ENCODE results near the gene CNOT3. TPM values are rescaled to one million over a fixed set of nuclear protein-coding genes. Genes with fewer than 3 reads are reported as not detected.

The CNOT3 gene
- total RNA-seq, 5 donors from 2014 or later (not counting 1 experiment from before 2014, with no cell fraction given): 45.9 to 83.1 (median 77.0) TPM

GRCh38 chr19:54136864-54137698 lies 481 bp upstream of the CNOT3 start:
- peaks cover 0 to 20% of the 10 kb centered on the region in 2 donors for H3K36me3 ChIP-seq (ENCODE audit: control insufficient read depth in 2 of 2, extremely low read depth in 1 of 2, insufficient read depth in 1 of 2, low read length in 1 of 2)
- H3K27ac Mint-ChIP-seq: peak overlapping the region; percentile 90 to 92
- CTCF ChIA-PET: interaction anchor here in 1 of 2 donors (0.5 to 1.9 kb wide), 16 partner anchors 20 to 1534 kb away, joined by 3 to 26 read pairs (median 4); partner anchors contain the start of genes LENG1, MBOAT7, PRPF31 and RPS9
- H3K9me3 ChIP-seq: no peaks in the 10 kb centered on the region
- H3K27me3 Mint-ChIP-seq: no peaks in the 10 kb centered on the region
- WGBS (ENCODE audit: insufficient coverage): under 1% methylated on average over 32 of the region's 46 CpGs
- POLR2A ChIA-PET: interaction anchor here (0.8 to 1.7 kb wide), 15 partner anchors 12 to 1984 kb away, joined by 3 to 30 read pairs (median 5); partner anchors contain the start of genes PRPF31 (in 2 of the 2), TFPT (in 2 of the 2), LENG1 (in 1 of the 2) and LENG8 (in 1 of the 2)
- H3K27me3 ChIP-seq (replicated peaks in 1 of 2; ENCODE audit: control insufficient read depth in 2 of 2, extremely low read depth in 1 of 2, insufficient read depth in 2 of 2, low read length in 1 of 2): peaks cover 0 to 5% of the 10 kb centered on the region in 2 experiments
- peaks cover 3% of the 10 kb centered on the region for H3K36me3 Mint-ChIP-seq
- H3K4me1 Mint-ChIP-seq: peaks cover 47 to 53% (median 50%) of the 10 kb centered on the region in 3 donors
- H3K27ac ChIP-seq (ENCODE audit: low read length): peak overlapping the region; percentile 70
- ATAC-seq (replicated peaks in 1 of 4): peak; percentile 80 to 84 (median 81)
- peak overlapping the region; percentile 78 to 87 (median 85) for H3K4me3 Mint-ChIP-seq
- peaks cover 13 to 51% of the 10 kb centered on the region in 2 experiments for H3K4me1 ChIP-seq (ENCODE audit: control insufficient read depth in 1 of 2, extremely low read depth in 1 of 2, insufficient read depth in 2 of 2, low read length in 2 of 2)
- H3K4me3 ChIP-seq (ENCODE audit: control insufficient read depth in 1 of 2, extremely low read depth in 1 of 2, low read length in 1 of 2): peak overlapping the region; percentile 67 to 73
- no peaks in the 10 kb centered on the region for H3K9me3 Mint-ChIP-seq
- peak; percentile 95 to 100 (median 99) for DNase-seq

- CTCF ChIA-PET: no interaction called here
- peaks cover 49 to 57% (median 54%) of the 10 kb centered on the region in 3 donors for H3K4me1 Mint-ChIP-seq
These were observed 1.1 kb downstream of the CNOT3 start for GRCh38 chr19:54138489-54139256.

GRCh38 chr19:54141356-54141755 lies 3.8 kb downstream of the CNOT3 start:
- no peak overlapping the region for H3K27ac ChIP-seq (ENCODE audit: low read length)
- H3K36me3 Mint-ChIP-seq: peaks cover 32% of the 10 kb centered on the region
- no peak for DNase-seq
- H3K4me3 Mint-ChIP-seq: no peak overlapping the region
- ATAC-seq (replicated peaks in 1 of 4): no peak
- H3K4me3 ChIP-seq (ENCODE audit: control insufficient read depth in 1 of 2, extremely low read depth in 1 of 2, low read length in 1 of 2): no peak overlapping the region
- no peaks in the 10 kb centered on the region for H3K9me3 ChIP-seq
- no peaks in the 10 kb centered on the region for H3K27me3 Mint-ChIP-seq
- no peak overlapping the region for H3K27ac Mint-ChIP-seq
- peaks cover 8 to 39% of the 10 kb centered on the region in 2 experiments for H3K4me1 ChIP-seq (ENCODE audit: control insufficient read depth in 1 of 2, extremely low read depth in 1 of 2, insufficient read depth in 2 of 2, low read length in 2 of 2)
- ChIA-PET CTCF (no interaction called here), POLR2A (no interaction called here)
- H3K36me3 ChIP-seq (ENCODE audit: control insufficient read depth in 2 of 2, extremely low read depth in 1 of 2, insufficient read depth in 1 of 2, low read length in 1 of 2): peaks cover 15 to 63% of the 10 kb centered on the region in 2 donors
- H3K4me1 Mint-ChIP-seq: peaks cover 42 to 46% (median 42%) of the 10 kb centered on the region in 3 donors
- H3K27me3 ChIP-seq (replicated peaks in 1 of 2; ENCODE audit: control insufficient read depth in 2 of 2, extremely low read depth in 1 of 2, insufficient read depth in 2 of 2, low read length in 1 of 2): no peaks in the 10 kb centered on the region
- WGBS (ENCODE audit: insufficient coverage): no CpG with 5 or more reads among the region's 3 CpGs
- no peaks in the 10 kb centered on the region for H3K9me3 Mint-ChIP-seq

More at GRCh38 chr19:54138489-54139256, 1.1 kb downstream of the CNOT3 start:
- H3K27ac ChIP-seq (ENCODE audit: low read length): peak overlapping the region; percentile 16
- Mint-ChIP-seq H3K27me3 (no peaks in the 10 kb centered on the region), H3K4me3 (peak overlapping the region; percentile 78 to 88 (median 87)), H3K36me3 (peaks cover 15% of the 10 kb centered on the region), H3K9me3 (no peaks in the 10 kb centered on the region), H3K27ac (peak overlapping the region; percentile 89 to 91)
- ATAC-seq (replicated peaks in 1 of 4): no peak
- peaks cover 0 to 5% of the 10 kb centered on the region in 2 experiments for H3K27me3 ChIP-seq (replicated peaks in 1 of 2; ENCODE audit: control insufficient read depth in 2 of 2, extremely low read depth in 1 of 2, insufficient read depth in 2 of 2, low read length in 1 of 2)
- H3K36me3 ChIP-seq (ENCODE audit: control insufficient read depth in 2 of 2, extremely low read depth in 1 of 2, insufficient read depth in 1 of 2, low read length in 1 of 2): peaks cover 6 to 36% of the 10 kb centered on the region in 2 donors
- peaks cover 13 to 47% of the 10 kb centered on the region in 2 experiments for H3K4me1 ChIP-seq (ENCODE audit: control insufficient read depth in 1 of 2, extremely low read depth in 1 of 2, insufficient read depth in 2 of 2, low read length in 2 of 2)
- H3K9me3 ChIP-seq: no peaks in the 10 kb centered on the region
- peak overlapping the region; percentile 26 to 73 for H3K4me3 ChIP-seq (ENCODE audit: control insufficient read depth in 1 of 2, extremely low read depth in 1 of 2, low read length in 1 of 2)
- DNase-seq: peak in 1 of 35 experiments; percentile 31
- 17% methylated on average over 10 of the region's 31 CpGs for WGBS (ENCODE audit: insufficient coverage)
- POLR2A ChIA-PET: interaction anchor here in 1 of 2 donors (0.6 kb wide), 1 partner anchor 12 kb away, joined by 6 read pairs; no protein-coding TSS in a partner anchor

GRCh38 chr19:54142166-54142780 lies 4.7 kb downstream of the CNOT3 start:
- Mint-ChIP-seq H3K9me3 (no peaks in the 10 kb centered on the region), H3K27ac (peak overlapping the region in 1 of 2 donors; percentile 51), H3K27me3 (no peaks in the 10 kb centered on the region), H3K36me3 (peaks cover 41% of the 10 kb centered on the region), H3K4me1 (peaks cover 37 to 41% (median 37%) of the 10 kb centered on the region in 3 donors), H3K4me3 (no peak overlapping the region)
- ATAC-seq (replicated peaks in 1 of 4): no peak
- ChIA-PET CTCF (no interaction called here), POLR2A (no interaction called here)
- Histone ChIP-seq H3K27ac (ENCODE audit: low read length) (no peak overlapping the region), H3K36me3 (ENCODE audit: control insufficient read depth in 2 of 2, extremely low read depth in 1 of 2, insufficient read depth in 1 of 2, low read length in 1 of 2) (peaks cover 15 to 72% of the 10 kb centered on the region in 2 donors), H3K9me3 (no peaks in the 10 kb centered on the region), H3K4me3 (ENCODE audit: control insufficient read depth in 1 of 2, extremely low read depth in 1 of 2, low read length in 1 of 2) (no peak overlapping the region), H3K27me3 (replicated peaks in 1 of 2; ENCODE audit: control insufficient read depth in 2 of 2, extremely low read depth in 1 of 2, insufficient read depth in 2 of 2, low read length in 1 of 2) (no peaks in the 10 kb centered on the region), H3K4me1 (ENCODE audit: control insufficient read depth in 1 of 2, extremely low read depth in 1 of 2, insufficient read depth in 2 of 2, low read length in 2 of 2) (peaks cover 4 to 34% of the 10 kb centered on the region in 2 experiments)
- DNase-seq: no peak
- WGBS (ENCODE audit: insufficient coverage): no CpG with 5 or more reads among the region's 7 CpGs

- Mint-ChIP-seq H3K27me3 (no peaks in the 10 kb centered on the region), H3K9me3 (no peaks in the 10 kb centered on the region), H3K4me1 (peaks cover 15 to 18% (median 16%) of the 10 kb centered on the region in 3 donors), H3K27ac (no peak overlapping the region), H3K36me3 (peaks cover 54% of the 10 kb centered on the region), H3K4me3 (no peak overlapping the region)
- ChIA-PET CTCF (interaction anchor here in 1 of 2 donors (0.8 kb wide), 1 partner anchor 46 kb away, joined by 4 read pairs; no protein-coding TSS in a partner anchor), POLR2A (no interaction called here)
- H3K9me3 ChIP-seq: no peaks in the 10 kb centered on the region
- H3K4me1 ChIP-seq (ENCODE audit: control insufficient read depth in 1 of 2, extremely low read depth in 1 of 2, insufficient read depth in 2 of 2, low read length in 2 of 2): peaks cover 0 to 8% of the 10 kb centered on the region in 2 experiments
- DNase-seq (no peak), ATAC-seq (replicated peaks in 1 of 4) (no peak)
- H3K27me3 ChIP-seq (replicated peaks in 1 of 2; ENCODE audit: control insufficient read depth in 2 of 2, extremely low read depth in 1 of 2, insufficient read depth in 2 of 2, low read length in 1 of 2): no peaks in the 10 kb centered on the region
- H3K4me3 ChIP-seq (ENCODE audit: control insufficient read depth in 1 of 2, extremely low read depth in 1 of 2, low read length in 1 of 2): no peak overlapping the region
- H3K27ac ChIP-seq (ENCODE audit: low read length): no peak overlapping the region
- 91% methylated on average over 22 of the region's 28 CpGs for WGBS (ENCODE audit: insufficient coverage)
- H3K36me3 ChIP-seq (ENCODE audit: control insufficient read depth in 2 of 2, extremely low read depth in 1 of 2, insufficient read depth in 1 of 2, low read length in 1 of 2): peaks cover 37 to 92% of the 10 kb centered on the region in 2 donors
These were observed 8.1 kb downstream of the CNOT3 start for GRCh38 chr19:54145541-54146158.
